DMS 273 (cell line): ENCODE measurements around the gene SYPL1.
A peak's percentile ranks its signal among the peaks of the same experiment; 100 is the strongest.

Experiments
- DNase-seq: peaks from one replicate; lab custom pipeline; 2025; ENCODE audit not compliant: unreplicated experiment; lab: John Stamatoyannopoulos, UW

Gene SYPL1

DNA sequence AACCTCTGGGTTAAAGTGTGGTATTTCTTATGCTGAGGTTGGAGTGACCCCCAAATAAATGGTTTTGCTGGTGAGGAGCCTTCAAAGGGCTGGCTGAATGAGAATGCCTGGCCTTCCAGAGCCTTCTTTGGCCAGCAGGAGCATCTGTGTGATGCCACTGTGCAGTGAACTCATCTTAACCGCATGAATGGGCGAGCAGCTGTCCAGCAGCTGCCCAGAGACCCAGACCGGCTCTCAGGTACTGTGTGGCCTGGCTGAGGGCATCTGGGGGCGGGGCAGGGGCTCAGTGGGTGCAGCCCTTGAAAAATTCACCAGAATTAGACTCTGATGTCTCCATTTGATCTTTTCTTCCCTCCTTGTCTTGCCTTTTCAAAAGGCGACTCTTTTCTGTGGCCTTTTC, 59.0 kb downstream of the SYPL1 start:
- peak; percentile 59 for DNase-seq

- no peak for DNase-seq
Measured at GRCh38 chr7:106052681-106053080, 59.4 kb downstream of the SYPL1 start.

- DNase-seq: peak; percentile 56
Measured at GRCh38 chr7:106050746-106051117, 61.4 kb downstream of the SYPL1 start.

DNA sequence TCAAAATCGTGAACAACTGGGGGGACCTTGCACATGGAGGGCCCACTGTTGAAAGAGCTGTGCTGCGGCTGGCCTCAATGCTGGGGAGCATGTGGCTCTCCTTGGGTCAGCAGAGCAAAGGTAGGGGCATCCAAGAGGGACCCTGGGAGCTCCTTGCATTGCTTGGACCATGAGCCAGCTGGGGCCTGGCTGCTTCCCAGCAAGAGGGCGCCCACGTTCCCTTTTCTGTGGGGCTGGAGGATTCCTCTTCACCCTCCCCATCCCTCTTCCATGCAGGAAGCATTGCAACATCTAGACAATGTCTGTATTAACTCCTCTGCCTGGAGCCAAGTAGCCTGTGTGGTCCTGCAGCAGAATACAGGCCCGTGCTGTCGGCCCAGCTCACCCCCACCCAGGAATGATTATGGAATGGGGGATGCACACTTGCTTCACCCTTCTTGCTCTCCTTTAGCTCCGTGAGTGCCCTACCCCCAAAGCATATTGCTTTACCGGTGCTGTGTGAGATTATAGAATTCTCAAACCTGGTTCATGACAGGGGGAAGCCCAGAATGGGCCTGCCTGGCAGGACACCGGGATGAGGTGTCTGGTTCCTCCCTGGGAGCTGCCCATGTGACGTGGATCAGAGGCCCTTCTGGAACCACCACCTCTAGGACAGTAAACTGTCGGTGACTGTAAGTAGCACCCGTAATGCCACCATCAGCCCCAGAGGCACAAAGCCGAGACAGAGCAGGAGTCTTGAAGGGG, 61.9 kb downstream of the SYPL1 start:
- peak; percentile 81 for DNase-seq

GRCh38 chr7:106049139-106049752, 62.9 kb downstream of the SYPL1 start:
- DNase-seq: no peak

DNA sequence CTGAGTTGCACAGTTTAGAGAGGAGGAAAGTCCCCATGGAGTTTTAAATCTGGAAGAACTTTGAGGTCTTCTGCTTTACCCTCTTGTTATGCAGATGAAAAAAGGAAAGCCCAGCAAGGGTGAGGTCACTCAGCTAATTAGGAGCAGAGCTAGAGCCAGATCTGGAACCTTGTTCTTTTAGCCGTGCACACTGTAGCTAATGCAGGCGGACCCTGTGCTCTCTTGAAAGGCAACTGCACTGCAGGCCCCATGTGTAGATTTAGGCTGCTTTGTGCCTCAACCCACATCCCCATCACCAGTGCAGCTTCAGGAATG, 63.4 kb downstream of the SYPL1 start:
- peak; percentile 62 for DNase-seq

GRCh38 chr7:106047818-106048705, 64.0 kb downstream of the SYPL1 start:
- DNase-seq: peak; percentile 96

DNA sequence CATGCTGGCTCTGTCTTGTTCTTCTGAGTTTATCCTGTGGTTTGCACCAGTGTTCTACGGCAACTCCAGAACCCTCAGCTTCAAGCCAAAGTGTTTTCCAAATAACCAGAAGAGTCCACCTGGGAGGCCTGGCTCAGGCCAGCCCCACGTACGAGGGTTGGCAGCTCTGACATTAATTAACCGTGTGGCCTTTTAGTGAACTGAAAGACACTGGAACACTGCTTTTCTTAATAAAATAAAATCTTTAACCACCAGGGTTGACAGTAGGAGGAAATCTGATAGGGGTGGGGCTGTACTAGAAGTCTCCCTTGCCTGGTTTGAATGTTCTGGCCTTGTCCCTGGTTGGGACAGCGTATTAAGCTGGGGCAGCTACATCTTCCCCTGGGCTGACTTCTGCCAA, 64.9 kb downstream of the SYPL1 start:
- peak; percentile 61 for DNase-seq

- no peak for DNase-seq
Measured at GRCh38 chr7:106045586-106045985, 66.5 kb downstream of the SYPL1 start.

- no peak for DNase-seq
Measured at GRCh38 chr7:106045139-106045538, 67.0 kb downstream of the SYPL1 start.

DNA sequence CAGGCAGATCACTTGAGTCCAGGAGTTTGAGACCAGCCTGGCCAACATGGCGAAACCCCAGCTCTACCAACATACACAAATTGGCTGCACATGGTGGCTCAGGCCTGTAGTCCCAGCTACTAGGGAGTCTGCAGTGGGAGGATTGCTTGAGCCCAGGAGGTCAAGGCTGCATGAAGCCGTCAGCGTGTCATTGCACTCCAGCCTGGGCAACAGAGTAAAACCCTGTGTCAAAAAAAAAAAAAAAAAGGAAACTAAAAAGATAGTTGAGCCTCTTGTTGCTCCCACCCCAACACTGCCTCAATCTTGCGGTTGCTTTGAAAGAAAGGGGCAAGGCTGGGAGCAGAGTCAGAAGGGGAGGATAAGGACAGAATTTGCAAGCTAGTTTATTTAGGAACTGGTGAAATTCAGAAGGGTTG, 69.9 kb downstream of the SYPL1 start:
- DNase-seq: no peak

- DNase-seq: peak; percentile 87
Measured at GRCh38 chr7:106041140-106041717, 70.9 kb downstream of the SYPL1 start.
